Liver (tissue), 9 donors: Measurements from ENCODE around the gene COL9A3. TPM values are rescaled to one million over a fixed set of nuclear protein-coding genes. Genes with fewer than 3 reads are reported as not detected.
A peak's percentile ranks its signal among the peaks of the same experiment; 100 is the strongest.

Experiments
- DNase-seq: peaks from one replicate; pipeline ENCODE4 v3.0.0-alpha.2; 2017; ENCODE audit warnings: low spot score
- H3K27ac ChIP-seq, 2 donors: one replicate each; pipeline ENCODE4 v1.7.0; 2013; ENCODE audit warnings: inconsistent platforms in 2 of 2, low read length in 2 of 2, control low read depth in 1 of 2, low read depth in 1 of 2, mild to moderate bottlenecking in 1 of 2
- H3K27me3 ChIP-seq, 4 donors: one replicate each; pipeline versions ENCODE4 v1.6.1 to v1.7.0; 2013; ENCODE audit warnings: low read length in 3 of 4, inconsistent platforms in 1 of 4, mild to moderate bottlenecking in 1 of 4, moderate library complexity in 1 of 4; ENCODE audit not compliant: control insufficient read depth in 4 of 4, insufficient read depth in 4 of 4
- H3K36me3 ChIP-seq, 4 donors: one replicate each; pipeline versions ENCODE4 v1.6.1 to v1.7.0; 2013; ENCODE audit warnings: low read length in 3 of 4, mild to moderate bottlenecking in 3 of 4, low read depth in 1 of 4, moderate library complexity in 1 of 4; ENCODE audit not compliant: control insufficient read depth in 4 of 4, insufficient read depth in 3 of 4
- H3K4me1 ChIP-seq, 4 donors: one replicate each; pipeline versions ENCODE4 v1.6.1 to v1.7.0; 2013; ENCODE audit warnings: low read length in 3 of 4, mild to moderate bottlenecking in 3 of 4, moderate library complexity in 1 of 4; ENCODE audit not compliant: control insufficient read depth in 4 of 4, insufficient read depth in 4 of 4
- H3K4me3 ChIP-seq, 3 donors: one replicate each; pipeline versions ENCODE4 v1.6.1 to v1.7.0; 2013; ENCODE audit warnings: low read length in 3 of 3, control low read depth in 1 of 3, low read depth in 1 of 3, mild to moderate bottlenecking in 1 of 3
- H3K9ac ChIP-seq, 2 donors: one replicate each; pipeline ENCODE4 v1.7.0; 2013; ENCODE audit warnings: low read length in 2 of 2, mild to moderate bottlenecking in 2 of 2, moderate library complexity in 2 of 2, control low read depth in 1 of 2, low read depth in 1 of 2
- H3K9me3 ChIP-seq, 4 donors: one replicate each; pipeline versions ENCODE4 v1.6.1 to v1.7.0; 2013; ENCODE audit warnings: low read length in 3 of 4; ENCODE audit not compliant: control insufficient read depth in 4 of 4
- EGR1 ChIP-seq, 2 donors: IDR thresholded peaks; 2 replicates each; pipeline ENCODE4 v1.6.1; 2016 to 2018; ENCODE audit warnings: antibody characterized with exemption in 2 of 2, low read depth in 2 of 2
- FOXA1 ChIP-seq: IDR thresholded peaks from 2 replicates; pipeline ENCODE4 v1.6.1; 2016; ENCODE audit warnings: antibody characterized with exemption
- GABPA ChIP-seq, 2 donors: IDR thresholded peaks in 1 of 2; conservative IDR thresholded peaks in 1 of 2; 2 replicates each; pipeline ENCODE4 v1.6.1; 2016; ENCODE audit warnings: antibody characterized with exemption in 2 of 2, mild to moderate bottlenecking in 1 of 2, moderate library complexity in 1 of 2
- HNF4G ChIP-seq: IDR thresholded peaks from 2 replicates; pipeline ENCODE4 v1.6.1; 2016; ENCODE audit warnings: antibody characterized with exemption
- JUND ChIP-seq, 2 donors: IDR thresholded peaks; 2 replicates each; pipeline ENCODE4 v1.6.1; 2016; ENCODE audit warnings: antibody characterized with exemption in 2 of 2
- NR2F2 ChIP-seq: IDR thresholded peaks from 2 replicates; pipeline ENCODE4 v1.6.1; 2016; ENCODE audit warnings: antibody characterized with exemption
- RAD21 ChIP-seq, 2 donors: IDR thresholded peaks; 2 replicates each; pipeline ENCODE4 v1.6.1; 2016; ENCODE audit warnings: antibody characterized with exemption in 2 of 2, mild to moderate bottlenecking in 2 of 2
- REST ChIP-seq: IDR thresholded peaks from 2 replicates; pipeline ENCODE4 v1.6.1; 2016; ENCODE audit warnings: antibody characterized with exemption, mild to moderate bottlenecking
- RXRA ChIP-seq, 2 donors: IDR thresholded peaks; 2 replicates each; pipeline ENCODE4 v1.6.1; 2017 to 2018; ENCODE audit warnings: antibody characterized with exemption in 2 of 2, mild to moderate bottlenecking in 1 of 2
- SP1 ChIP-seq: IDR thresholded peaks from 2 replicates; pipeline ENCODE4 v1.6.1; 2018; ENCODE audit warnings: antibody characterized with exemption, mild to moderate bottlenecking
- YY1 ChIP-seq: IDR thresholded peaks from 2 replicates; pipeline ENCODE4 v1.6.1; 2016; ENCODE audit warnings: antibody characterized with exemption, mild to moderate bottlenecking
- WGBS: extraction: QIAGEN DNeasy Blood & Tissue Kit; methylation state at CpG from one replicate; pipeline ENCODE4 v1.1.7; 2013; 5-methylcytosine and 5-hydroxymethylcytosine counted together
- polyA plus RNA-seq, 2 donors: library from polyadenylated mRNA; stranded (reverse) in 1 of 2; unstranded in 1 of 2; fragments of 200-250 nt in 1 of 2; fragments of >200 nt in 1 of 2; fragmentation: Nextera tagmentation in 1 of 2; extraction: Ambion mirVana in 1 of 2; gene quantifications; one replicate each; pipeline versions ENCODE4 v1.2.1 to v1.2.3, GENCODE V29; 2013 to 2015
- total RNA-seq, 2 donors: library from RNA; depleted of rRNA; stranded (reverse); fragments of >200 nt; gene quantifications; one replicate each; pipeline ENCODE4 v1.2.3, GENCODE V29; 2014
- donor health status: healthy.
- donor health status: healthy.
- donor health status: healthy.
- donor health status: healthy.
- donor health status: healthy.

The COL9A3 gene
- total and polyA plus RNA-seq, 4 donors: 0.92 to 2.0 (median 1.1) TPM

GRCh38 chr20:62794007-62794724 is 22.7 kb upstream of the COL9A3 start:
- Histone ChIP-seq H3K27me3 (no peaks in the 10 kb centered on the region), H3K4me1 (peaks cover 13 to 49% (median 31%) of the 10 kb centered on the region in 4 donors), H3K36me3 (peaks cover 0 to 5% (median 4%) of the 10 kb centered on the region in 4 donors), H3K9me3 (no peaks in the 10 kb centered on the region), H3K4me3 (peak overlapping the region; percentile 15 to 57 (median 49)), H3K9ac (peak overlapping the region; percentile 50 to 56), H3K27ac (peak overlapping the region; percentile 83 to 91)
- peak; percentile 99 for DNase-seq
- whole genome bisulfite sequencing: under 1% methylated on average over 69 of the region's 69 CpGs
- TF ChIP-seq REST (peak; percentile 65), NR2F2 (peak; percentile 81), FOXA1 (no peak), JUND (IDR thresholded peaks at IDR 0.05) (no peak), RXRA (IDR thresholded peaks at IDR 0.05) (peak; percentile 48 to 51), EGR1 (IDR thresholded peaks at IDR 0.05; ENCODE audit: low read depth in 2 of 2) (peak in 1 of 2 donors; percentile 53), HNF4G (no peak), YY1 (peak; percentile 36), SP1 (peak; percentile 85), GABPA (IDR thresholded peaks at IDR 0.05 in 1 of 2, conservative IDR thresholded peaks at IDR 0.05 in 1 of 2) (peak in 1 of 2 donors; percentile 33), RAD21 (IDR thresholded peaks at IDR 0.05) (peak in 1 of 2 donors; percentile 17)

- Histone ChIP-seq H3K4me3 (peak overlapping the region; percentile 46 to 62 (median 57)), H3K9me3 (no peaks in the 10 kb centered on the region), H3K9ac (peak overlapping the region; percentile 11 to 33), H3K36me3 (peaks cover 0 to 10% (median 8%) of the 10 kb centered on the region in 4 donors), H3K27me3 (no peaks in the 10 kb centered on the region), H3K27ac (peak overlapping the region; percentile 80 to 91), H3K4me1 (peaks cover 13 to 49% (median 31%) of the 10 kb centered on the region in 4 donors)
- WGBS: under 1% methylated on average over 68 of the region's 68 CpGs
- no peak for TF ChIP-seq GABPA (IDR thresholded peaks at IDR 0.05 in 1 of 2, conservative IDR thresholded peaks at IDR 0.05 in 1 of 2)
- TF ChIP-seq YY1: no peak
- no peak for TF ChIP-seq RXRA (IDR thresholded peaks at IDR 0.05)
- DNase-seq: peak; percentile 66
These were observed 21.7 kb upstream of the COL9A3 start for GRCh38 chr20:62795023-62795761.
